Mucosa of descending colon (tissue), 3 donors: ENCODE results near the gene SDR42E1. TPM values are rescaled to one million over a fixed set of nuclear protein-coding genes. Genes with fewer than 3 reads are reported as not detected.

Experiments used
- ATAC-seq: fragments of 200-7000 bp; cut with Tn5 transposase; one replicate; pipeline ENCODE4 v1.9.1; 2020; ENCODE audit warnings: mild to moderate bottlenecking, moderate library complexity
- DNase-seq, 3 donors: peaks; one replicate each; pipeline ENCODE4 v3.0.0-alpha.2; 2020
- H3K36me3 ChIP-seq: fragments of 200-600 bp; one replicate; pipeline ENCODE4 v1.8.0; 2021; ENCODE audit warnings: low read depth, mild to moderate bottlenecking
- H3K4me1 ChIP-seq: fragments of 200-600 bp; one replicate; pipeline ENCODE4 v1.8.0; 2021; ENCODE audit warnings: low read depth, mild to moderate bottlenecking
- H3K4me3 ChIP-seq: fragments of 200-600 bp; one replicate; pipeline ENCODE4 v1.8.0; 2021; ENCODE audit warnings: mild to moderate bottlenecking
- H3K9me3 ChIP-seq: fragments of 200-600 bp; one replicate; pipeline ENCODE4 v1.8.0; 2021; ENCODE audit warnings: mild to moderate bottlenecking
- CTCF ChIP-seq: fragments of 200-600 bp; IDR thresholded peaks from one replicate; pipeline ENCODE4 v1.8.0; 2022; ENCODE audit warnings: antibody characterized with exemption, mild to moderate bottlenecking
- intact Hi-C, 2 donors: fragments of 100-400 bp; cut with DNase I in 1 of 2; cut with micrococcal nuclease in 1 of 2; formaldehyde crosslinking; loops; one replicate each; pipeline versions ENCODE4 v1.11.0 to v1.11.1; 2022; cut with DNase I, micrococcal nuclease
- total RNA-seq, 3 donors: library from RNA; stranded (reverse); fragmentation: NEBNext Ultra II Directional in 2 of 3; extraction: Animal tissue kit (Norgen Biotek cat#: 25700) in 2 of 3; gene quantifications; one replicate each; pipeline versions ENCODE4 v1.2.1 to v1.2.4, GENCODE V29; 2021 to 2023
- donor health status: DM: no; HTN: no; CAD: no; lungs with moderate emphysema.
- donor health status: DM: no; HTN: no; CAD: no.
- donor health status: DM: no; HTN: yes; CAD: no.

SDR42E1 gene
- total RNA-seq, 3 donors from 2014 or later = 5.9 to 14.0 (median 6.7) TPM

DNA sequence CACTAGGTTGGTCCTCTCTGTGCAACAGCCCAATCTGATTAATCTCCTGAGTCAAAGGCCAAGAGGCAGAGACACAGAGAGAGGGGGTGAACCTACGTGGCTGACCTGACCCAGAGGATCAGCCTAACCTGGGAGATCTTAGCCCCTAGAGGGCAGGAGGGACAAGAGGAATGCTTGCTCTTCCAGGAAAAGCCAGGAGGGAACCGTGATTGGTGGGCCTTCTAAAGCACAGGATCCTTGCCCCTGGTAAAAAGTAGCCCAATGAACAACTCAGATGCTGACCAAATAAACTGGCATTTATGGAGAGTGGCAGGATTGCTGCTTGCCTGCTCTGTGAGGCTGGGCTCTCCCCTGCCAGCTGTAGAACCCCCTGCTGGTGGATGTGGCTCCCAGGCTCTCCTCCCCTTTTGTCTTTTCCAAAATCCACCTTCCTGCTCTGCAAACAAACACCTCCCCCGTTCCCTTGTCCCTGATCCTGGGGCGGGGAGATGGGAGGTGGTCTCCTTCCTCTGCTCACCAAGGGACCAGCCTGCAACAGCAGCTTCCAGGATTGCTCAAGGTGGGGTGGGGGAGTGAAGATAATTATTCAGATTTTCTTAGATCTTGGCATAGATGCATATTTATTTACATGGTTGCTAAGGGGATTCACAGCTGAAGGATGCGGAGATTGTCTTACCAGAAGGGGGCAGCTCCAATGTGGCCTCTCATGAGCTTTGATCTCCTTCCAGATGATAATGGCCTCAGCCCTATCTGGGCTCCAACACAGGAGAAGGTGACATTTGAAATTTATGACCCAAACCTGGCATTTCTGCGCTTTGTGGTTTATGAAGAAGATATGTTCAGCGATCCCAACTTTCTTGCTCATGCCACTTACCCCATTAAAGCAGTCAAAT lies 71.9 kb downstream of the SDR42E1 start:
- DNase-seq (no peak), ATAC-seq (no peak)
- intact Hi-C loops = no loop called here
- Histone ChIP-seq H3K9me3 (no peaks in the 10 kb centered on the region), H3K36me3 (no peaks in the 10 kb centered on the region), H3K4me3 (no peak overlapping the region), H3K4me1 (no peaks in the 10 kb centered on the region)
- TF ChIP-seq CTCF = no peak

Other genes with a start within 250 kb of the SDR42E1 start
- 10 to 100 TPM; 14.7 to 19.5 (median 15.0) TPM for gene PLCG2, start 232.2 kb downstream of the SDR42E1 start, total RNA-seq
- 100 to 1,000 TPM in 1 of 3 donors, 10 to 100 TPM in 2; 38.6 to 211 (median 45.5) TPM for gene HSD17B2, start 23.8 kb upstream of the SDR42E1 start, total RNA-seq
- 10 to 100 TPM; 16.4 to 23.8 (median 20.8) TPM for gene MPHOSPH6, start 158.8 kb upstream of the SDR42E1 start, total RNA-seq